ENCODE measurements around the gene KRTAP24-1.

DNA sequence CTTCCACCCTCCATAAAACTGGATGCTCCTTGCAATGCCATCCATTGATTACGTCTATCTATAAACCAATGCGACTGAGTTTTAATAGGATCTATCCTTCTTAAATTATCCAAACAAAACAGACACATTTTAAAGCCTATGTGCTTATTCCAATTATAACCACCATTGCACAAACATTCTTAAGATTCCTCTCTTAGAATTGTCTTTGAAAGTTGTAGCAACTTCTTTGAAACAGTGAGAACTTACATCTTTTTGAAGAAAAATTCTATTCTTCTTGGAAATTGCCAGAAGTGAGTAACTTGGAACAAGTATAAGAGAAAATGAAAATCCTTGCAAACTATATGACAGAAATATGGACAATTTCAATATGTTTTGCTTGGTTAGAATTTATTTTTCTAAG is 37.5 kb upstream of the KRTAP24-1 start, which contains the start of gene KRTAP26-1:
- TF ChIP-seq, protein P1, sequence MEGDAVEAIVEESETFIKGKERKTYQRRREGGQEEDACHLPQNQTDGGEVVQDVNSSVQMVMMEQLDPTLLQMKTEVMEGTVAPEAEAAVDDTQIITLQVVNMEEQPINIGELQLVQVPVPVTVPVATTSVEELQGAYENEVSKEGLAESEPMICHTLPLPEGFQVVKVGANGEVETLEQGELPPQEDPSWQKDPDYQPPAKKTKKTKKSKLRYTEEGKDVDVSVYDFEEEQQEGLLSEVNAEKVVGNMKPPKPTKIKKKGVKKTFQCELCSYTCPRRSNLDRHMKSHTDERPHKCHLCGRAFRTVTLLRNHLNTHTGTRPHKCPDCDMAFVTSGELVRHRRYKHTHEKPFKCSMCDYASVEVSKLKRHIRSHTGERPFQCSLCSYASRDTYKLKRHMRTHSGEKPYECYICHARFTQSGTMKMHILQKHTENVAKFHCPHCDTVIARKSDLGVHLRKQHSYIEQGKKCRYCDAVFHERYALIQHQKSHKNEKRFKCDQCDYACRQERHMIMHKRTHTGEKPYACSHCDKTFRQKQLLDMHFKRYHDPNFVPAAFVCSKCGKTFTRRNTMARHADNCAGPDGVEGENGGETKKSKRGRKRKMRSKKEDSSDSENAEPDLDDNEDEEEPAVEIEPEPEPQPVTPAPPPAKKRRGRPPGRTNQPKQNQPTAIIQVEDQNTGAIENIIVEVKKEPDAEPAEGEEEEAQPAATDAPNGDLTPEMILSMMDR (IDR thresholded peaks at IDR 0.05; ENCODE audit: low read length): no peak
- no peak for TF ChIP-seq EZH2 (IDR thresholded peaks at IDR 0.05; ENCODE audit: borderline replicate concordance, low read length)

All from OCI-LY1 (cell line).